Vagina (tissue), 2 donors: ENCODE results near the gene AHNAK2.

Source experiments
- POLR2A ChIP-seq, 2 donors: fragments of 450-650 bp; IDR thresholded peaks; one replicate each; pipeline ENCODE4 v1.6.1; 2017; ENCODE audit warnings: antibody characterized with exemption in 2 of 2, mild to moderate bottlenecking in 2 of 2, moderate library complexity in 2 of 2
- TF ChIP-seq, protein P1 (sequence below), 3 experiments: fragments of 450-650 bp in 2 of 3; fragments of 200-600 bp in 1 of 3; sonication (generic) in 1 of 3; IDR thresholded peaks; one replicate each; pipeline ENCODE4 v1.5.1; 2017 to 2019; ENCODE audit warnings: antibody characterized with exemption in 3 of 3, mild to moderate bottlenecking in 2 of 3, moderate library complexity in 2 of 3

DNA sequence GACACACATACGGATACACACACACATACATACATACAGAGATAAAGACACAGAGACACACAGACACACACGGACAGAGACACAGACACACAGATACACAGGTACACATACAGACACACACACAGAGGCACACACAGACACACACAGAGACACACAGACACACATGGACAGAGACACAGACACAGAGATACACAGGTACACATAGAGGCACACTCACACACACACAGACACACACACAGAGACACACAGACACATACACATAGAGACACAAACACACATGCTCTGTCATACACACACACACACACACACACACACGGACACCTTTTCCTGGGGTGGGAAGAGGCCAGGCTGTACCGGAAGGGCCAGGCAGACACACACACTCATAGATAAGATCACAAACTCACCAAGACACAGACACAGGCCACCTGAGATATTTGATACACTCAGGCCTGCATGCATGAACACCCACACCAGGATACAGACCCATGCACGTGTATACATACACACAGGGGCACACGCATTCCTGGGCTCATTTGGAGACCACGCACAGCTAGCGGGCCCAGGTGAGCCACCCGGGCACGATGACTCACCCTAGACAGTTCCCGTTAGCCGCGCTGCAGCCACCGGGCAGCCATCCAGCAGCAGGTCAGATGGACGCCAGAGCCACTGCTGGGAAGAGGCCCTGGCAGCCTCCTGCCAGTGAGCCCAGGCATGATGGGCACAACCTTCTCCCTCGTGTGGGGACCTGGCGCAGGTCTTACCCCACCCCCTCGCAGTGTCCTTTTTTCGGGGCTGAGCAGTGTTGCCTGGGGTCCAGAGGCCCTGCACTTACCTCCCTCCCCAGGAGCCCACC lies 1.8 kb upstream of the AHNAK2 start:
- TF ChIP-seq, protein P1, sequence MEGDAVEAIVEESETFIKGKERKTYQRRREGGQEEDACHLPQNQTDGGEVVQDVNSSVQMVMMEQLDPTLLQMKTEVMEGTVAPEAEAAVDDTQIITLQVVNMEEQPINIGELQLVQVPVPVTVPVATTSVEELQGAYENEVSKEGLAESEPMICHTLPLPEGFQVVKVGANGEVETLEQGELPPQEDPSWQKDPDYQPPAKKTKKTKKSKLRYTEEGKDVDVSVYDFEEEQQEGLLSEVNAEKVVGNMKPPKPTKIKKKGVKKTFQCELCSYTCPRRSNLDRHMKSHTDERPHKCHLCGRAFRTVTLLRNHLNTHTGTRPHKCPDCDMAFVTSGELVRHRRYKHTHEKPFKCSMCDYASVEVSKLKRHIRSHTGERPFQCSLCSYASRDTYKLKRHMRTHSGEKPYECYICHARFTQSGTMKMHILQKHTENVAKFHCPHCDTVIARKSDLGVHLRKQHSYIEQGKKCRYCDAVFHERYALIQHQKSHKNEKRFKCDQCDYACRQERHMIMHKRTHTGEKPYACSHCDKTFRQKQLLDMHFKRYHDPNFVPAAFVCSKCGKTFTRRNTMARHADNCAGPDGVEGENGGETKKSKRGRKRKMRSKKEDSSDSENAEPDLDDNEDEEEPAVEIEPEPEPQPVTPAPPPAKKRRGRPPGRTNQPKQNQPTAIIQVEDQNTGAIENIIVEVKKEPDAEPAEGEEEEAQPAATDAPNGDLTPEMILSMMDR (IDR thresholded peaks at IDR 0.05) = no peak
- TF ChIP-seq POLR2A (IDR thresholded peaks at IDR 0.05) = no peak
